Tibial nerve (tissue), 4 donors: Measurements from ENCODE around the gene NR2F1. TPM values are rescaled to one million over a fixed set of nuclear protein-coding genes. Genes with fewer than 3 reads are reported as not detected.
A peak's percentile ranks its signal among the peaks of the same experiment; 100 is the strongest.

Experiments
- DNase-seq, 2 donors: peaks; one replicate each; pipeline ENCODE4 v3.0.0-alpha.2; 2019; ENCODE audit warnings: low spot score in 2 of 2
- H3K27ac ChIP-seq, 4 donors: fragments of 200-600 bp; sonication (generic) in 3 of 4; one replicate each; pipeline ENCODE4 v1.5.1; 2017 to 2019; ENCODE audit warnings: mild to moderate bottlenecking in 1 of 4
- H3K27me3 ChIP-seq, 2 donors: fragments of 200-600 bp; sonication (generic) in 1 of 2; one replicate each; pipeline versions ENCODE4 v1.5.1 to v1.6.0; 2017 to 2019
- H3K36me3 ChIP-seq, 3 donors: fragments of 200-600 bp; sonication (generic); one replicate each; pipeline ENCODE4 v1.5.1; 2018 to 2019
- H3K4me1 ChIP-seq, 4 donors: fragments of 200-600 bp; sonication (generic) in 3 of 4; one replicate each; pipeline ENCODE4 v1.5.1; 2017 to 2019
- H3K4me3 ChIP-seq, 4 donors: fragments of 200-600 bp; sonication (generic) in 3 of 4; one replicate each; pipeline ENCODE4 v1.5.1; 2017 to 2019; ENCODE audit warnings: mild to moderate bottlenecking in 1 of 4, moderate library complexity in 1 of 4
- H3K9me3 ChIP-seq, 4 donors: fragments of 200-600 bp; sonication (generic) in 3 of 4; one replicate each; pipeline ENCODE4 v1.5.1; 2017 to 2019
- CTCF ChIP-seq, 5 experiments: fragments of 200-600 bp in 3 of 5; fragments of 450-650 bp in 2 of 5; sonication (generic) in 3 of 5; IDR thresholded peaks; one replicate each; pipeline ENCODE4 v1.5.1; 2016 to 2019; ENCODE audit warnings: antibody characterized with exemption in 5 of 5, mild to moderate bottlenecking in 3 of 5, moderate library complexity in 2 of 5
- EP300 ChIP-seq, 2 donors: sonication (generic); formaldehyde crosslinking; IDR thresholded peaks; one replicate each; pipeline ENCODE4 v1.6.1; 2017; ENCODE audit warnings: antibody characterized with exemption in 2 of 2, mild to moderate bottlenecking in 1 of 2
- POLR2A ChIP-seq, 2 donors: fragments of 450-650 bp; IDR thresholded peaks; one replicate each; pipeline ENCODE4 v1.6.1; 2017; ENCODE audit warnings: antibody characterized with exemption in 2 of 2, mild to moderate bottlenecking in 2 of 2, moderate library complexity in 2 of 2
- WGBS, 2 donors: methylation state at CpG; one replicate each; pipeline ENCODE4 v1.1.5; 2018; 5-methylcytosine and 5-hydroxymethylcytosine counted together
- total RNA-seq, 4 donors: library from RNA; depleted of rRNA; stranded (reverse); fragments of >200 nt; gene quantifications; one replicate each; pipeline ENCODE4 v1.1.0, GENCODE V29; 2016

Gene NR2F1
- total RNA-seq, 4 donors from 2014 or later: 64.9 to 81.3 (median 67.6) TPM

GRCh38 chr5:93594591-93595419 lies 11.8 kb downstream of the NR2F1 start:
- no peaks in the 10 kb centered on the region for H3K9me3 ChIP-seq
- no peak for TF ChIP-seq CTCF (IDR thresholded peaks at IDR 0.05)
- no peak for TF ChIP-seq EP300 (IDR thresholded peaks at IDR 0.05)
- TF ChIP-seq POLR2A (IDR thresholded peaks at IDR 0.05): no peak
- peak overlapping the region in 1 of 4 donors; percentile 95 for H3K27ac ChIP-seq
- H3K4me3 ChIP-seq: no peak overlapping the region
- 75 to 80% methylated on average over 31 to 35 of the region's 37 CpGs for WGBS, 2 donors
- DNase-seq: no peak
- peaks cover 0 to 7% of the 10 kb centered on the region in 2 donors for H3K27me3 ChIP-seq
- H3K36me3 ChIP-seq: peaks cover 0 to 30% (median 0%) of the 10 kb centered on the region in 3 donors
- peaks cover 0 to 78% (median 20%) of the 10 kb centered on the region in 4 donors for H3K4me1 ChIP-seq

- Histone ChIP-seq H3K27me3 (peaks cover 0 to 7% of the 10 kb centered on the region in 2 donors), H3K4me1 (peaks cover 0 to 75% (median 18%) of the 10 kb centered on the region in 4 donors)
- no peak for TF ChIP-seq POLR2A (IDR thresholded peaks at IDR 0.05)
- no peak for TF ChIP-seq CTCF (IDR thresholded peaks at IDR 0.05)
- TF ChIP-seq EP300 (IDR thresholded peaks at IDR 0.05): no peak
These were observed 12.6 kb downstream of the NR2F1 start for GRCh38 chr5:93595420-93596147.

DNA sequence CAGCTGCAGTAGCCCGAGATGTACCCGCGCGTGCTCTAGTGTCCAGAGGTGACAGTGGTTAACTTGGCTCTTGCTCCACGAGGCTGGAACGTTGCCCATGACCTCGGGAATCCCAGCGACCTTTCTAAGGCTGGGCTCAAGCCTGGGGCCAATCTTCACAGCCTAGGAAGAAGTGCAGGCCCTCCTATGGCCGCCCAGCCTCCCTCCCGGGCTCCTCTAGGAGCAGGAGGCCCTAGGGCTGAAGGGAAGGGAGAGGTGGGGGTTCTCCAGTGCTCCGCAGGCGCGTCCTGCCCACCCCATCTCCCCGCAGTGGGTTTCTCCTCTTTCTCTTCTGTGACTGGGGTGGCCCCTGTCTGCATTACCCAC lies 13.3 kb downstream of the NR2F1 start:
- no peak overlapping the region for H3K4me3 ChIP-seq
- peaks cover 0 to 7% of the 10 kb centered on the region in 2 donors for H3K27me3 ChIP-seq
- peaks cover 0 to 30% (median 0%) of the 10 kb centered on the region in 3 donors for H3K36me3 ChIP-seq
- H3K9me3 ChIP-seq: no peaks in the 10 kb centered on the region
- H3K27ac ChIP-seq: peak overlapping the region in 2 of 4 donors; percentile 83 to 94
- no peak for TF ChIP-seq CTCF (IDR thresholded peaks at IDR 0.05)
- no peak for TF ChIP-seq POLR2A (IDR thresholded peaks at IDR 0.05)
- no peak for TF ChIP-seq EP300 (IDR thresholded peaks at IDR 0.05)
- DNase-seq: no peak
- H3K4me1 ChIP-seq: peaks cover 0 to 74% (median 16%) of the 10 kb centered on the region in 4 donors
- WGBS, 2 donors: 61 to 72% methylated on average over 14 of the region's 14 CpGs

More at GRCh38 chr5:93595420-93596147, 12.6 kb downstream of the NR2F1 start:
- WGBS, 2 donors: 66 to 74% methylated on average over 29 of the region's 29 CpGs
- H3K4me3 ChIP-seq: no peak overlapping the region
- H3K36me3 ChIP-seq: peaks cover 0 to 30% (median 0%) of the 10 kb centered on the region in 3 donors
- no peaks in the 10 kb centered on the region for H3K9me3 ChIP-seq
- no peak for DNase-seq
- H3K27ac ChIP-seq: peak overlapping the region in 1 of 4 donors; percentile 95

- 66 to 70% methylated on average over 23 to 37 of the region's 40 CpGs for WGBS, 2 donors
- H3K36me3 ChIP-seq: peaks cover 0 to 30% (median 0%) of the 10 kb centered on the region in 3 donors
- H3K9me3 ChIP-seq: no peaks in the 10 kb centered on the region
- no peak for DNase-seq
- peaks cover 0 to 11% of the 10 kb centered on the region in 2 donors for H3K27me3 ChIP-seq
- no peak overlapping the region for H3K4me3 ChIP-seq
- TF ChIP-seq EP300 (IDR thresholded peaks at IDR 0.05) (no peak), POLR2A (IDR thresholded peaks at IDR 0.05) (no peak), CTCF (IDR thresholded peaks at IDR 0.05) (no peak)
- peaks cover 0 to 73% (median 14%) of the 10 kb centered on the region in 4 donors for H3K4me1 ChIP-seq
- peak overlapping the region; percentile 72 to 94 (median 86) for H3K27ac ChIP-seq
These were observed 13.9 kb downstream of the NR2F1 start for GRCh38 chr5:93596676-93597490.
